Gastrocnemius medialis (tissue), 4 donors: ENCODE measurements around the gene KDM3A.

Experiments used
- POLR2A ChIP-seq, 2 donors: fragments of 450-650 bp; IDR thresholded peaks; one replicate each; pipeline ENCODE4 v1.6.1; 2017; ENCODE audit warnings: antibody characterized with exemption in 2 of 2, mild to moderate bottlenecking in 2 of 2, moderate library complexity in 2 of 2
- TF ChIP-seq, protein P1 (sequence below), 5 experiments: fragments of 450-650 bp in 3 of 5; fragments of 200-600 bp in 2 of 5; sonication (generic) in 2 of 5; IDR thresholded peaks in 4 of 5; conservative IDR thresholded peaks in 1 of 5; 1 replicate in 4 of 5; 2 replicates in 1 of 5; pipeline ENCODE4 v1.5.1; 2016 to 2019; ENCODE audit warnings: antibody characterized with exemption in 5 of 5, mild to moderate bottlenecking in 3 of 5, moderate library complexity in 3 of 5

DNA sequence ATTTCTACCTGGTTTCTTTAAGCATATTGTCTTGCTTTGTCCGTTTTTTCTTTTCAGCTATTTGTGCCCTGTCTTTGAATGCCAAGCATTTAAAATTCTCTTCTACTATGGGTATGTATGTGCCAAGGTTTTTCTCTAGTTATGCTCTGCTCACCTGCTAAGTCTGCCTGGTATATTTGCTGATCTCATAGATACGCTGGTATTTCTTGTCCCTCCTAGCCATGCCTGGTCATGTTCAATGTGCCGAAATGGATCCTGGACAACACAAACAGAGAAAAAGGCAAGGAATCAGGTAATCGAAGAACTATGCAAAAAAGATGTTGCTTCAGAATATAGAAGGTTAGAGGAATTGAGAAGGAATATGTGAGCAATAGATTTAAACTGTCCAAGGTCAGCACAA, 14.9 kb upstream of the KDM3A start:
- TF ChIP-seq, protein P1, sequence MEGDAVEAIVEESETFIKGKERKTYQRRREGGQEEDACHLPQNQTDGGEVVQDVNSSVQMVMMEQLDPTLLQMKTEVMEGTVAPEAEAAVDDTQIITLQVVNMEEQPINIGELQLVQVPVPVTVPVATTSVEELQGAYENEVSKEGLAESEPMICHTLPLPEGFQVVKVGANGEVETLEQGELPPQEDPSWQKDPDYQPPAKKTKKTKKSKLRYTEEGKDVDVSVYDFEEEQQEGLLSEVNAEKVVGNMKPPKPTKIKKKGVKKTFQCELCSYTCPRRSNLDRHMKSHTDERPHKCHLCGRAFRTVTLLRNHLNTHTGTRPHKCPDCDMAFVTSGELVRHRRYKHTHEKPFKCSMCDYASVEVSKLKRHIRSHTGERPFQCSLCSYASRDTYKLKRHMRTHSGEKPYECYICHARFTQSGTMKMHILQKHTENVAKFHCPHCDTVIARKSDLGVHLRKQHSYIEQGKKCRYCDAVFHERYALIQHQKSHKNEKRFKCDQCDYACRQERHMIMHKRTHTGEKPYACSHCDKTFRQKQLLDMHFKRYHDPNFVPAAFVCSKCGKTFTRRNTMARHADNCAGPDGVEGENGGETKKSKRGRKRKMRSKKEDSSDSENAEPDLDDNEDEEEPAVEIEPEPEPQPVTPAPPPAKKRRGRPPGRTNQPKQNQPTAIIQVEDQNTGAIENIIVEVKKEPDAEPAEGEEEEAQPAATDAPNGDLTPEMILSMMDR (IDR thresholded peaks at IDR 0.05 in 4 of 5, conservative IDR thresholded peaks at IDR 0.05 in 1 of 5), result no peak
- TF ChIP-seq POLR2A (IDR thresholded peaks at IDR 0.05), result no peak
